H9 (cell line): ENCODE data around the gene RILPL2. TPM values are rescaled to one million over a fixed set of nuclear protein-coding genes. Genes with fewer than 3 reads are reported as not detected.
"Not testable (repeated sequence)": the region's sequence is repeated elsewhere in the genome, so short reads cannot be mapped to it uniquely, and the experiment has no call there.

Experiments used
- DNase-seq: peaks from one replicate; pipeline ENCODE4 v3.0.0-alpha.2; 2017
- H2AFZ ChIP-seq: one replicate; pipeline ENCODE4 v1.6.1; 2013; ENCODE audit warnings: mild to moderate bottlenecking, low read length, control low read depth, moderate library complexity
- H2AK5ac ChIP-seq: 2 replicates; pipeline ENCODE4 v1.6.1; 2013; ENCODE audit warnings: low read length, control low read depth, mixed read lengths; ENCODE audit not compliant: insufficient read length
- H2BK120ac ChIP-seq: one replicate; pipeline ENCODE4 v1.6.1; 2013; ENCODE audit warnings: low read depth, mild to moderate bottlenecking, low read length, control low read depth, inconsistent platforms; ENCODE audit not compliant: poor library complexity, severe bottlenecking
- H2BK12ac ChIP-seq: 2 replicates; pipeline ENCODE4 v1.6.1; 2013; ENCODE audit warnings: low read length, control low read depth, mixed read lengths, low read depth; ENCODE audit not compliant: insufficient read length
- H2BK15ac ChIP-seq: 2 replicates; pipeline ENCODE4 v1.6.1; 2013; ENCODE audit warnings: low read depth, low read length, control low read depth
- H2BK20ac ChIP-seq: one replicate; pipeline ENCODE4 v1.6.1; 2013; ENCODE audit warnings: low read depth, mild to moderate bottlenecking, low read length, control low read depth, inconsistent platforms; ENCODE audit not compliant: poor library complexity, severe bottlenecking
- H2BK5ac ChIP-seq: 2 replicates; pipeline ENCODE4 v1.6.1; 2013; ENCODE audit warnings: low read length, control low read depth, mixed read lengths; ENCODE audit not compliant: insufficient read length
- H3K14ac ChIP-seq: 2 replicates; pipeline ENCODE4 v1.6.1; 2013; ENCODE audit warnings: low read length, control low read depth; ENCODE audit not compliant: insufficient read depth
- H3K18ac ChIP-seq: 2 replicates; pipeline ENCODE4 v1.6.1; 2013; ENCODE audit warnings: low read depth, mild to moderate bottlenecking, mixed read lengths, low read length, control low read depth; ENCODE audit not compliant: insufficient read length
- H3K23ac ChIP-seq: 2 replicates; pipeline ENCODE4 v1.6.1; 2013; ENCODE audit warnings: low read length, control low read depth, mixed read lengths, low read depth; ENCODE audit not compliant: insufficient read length
- H3K23me2 ChIP-seq: 2 replicates; pipeline ENCODE4 v1.6.1; 2013; ENCODE audit warnings: low read depth, mild to moderate bottlenecking, mixed read lengths, low read length, control low read depth; ENCODE audit not compliant: insufficient read length, poor library complexity, severe bottlenecking
- H3K27ac ChIP-seq: 2 replicates; pipeline ENCODE4 v1.5.1; 2013; ENCODE audit warnings: low read length, control low read depth, mixed read lengths, low read depth; ENCODE audit not compliant: insufficient read length
- H3K27me3 ChIP-seq: 2 replicates; pipeline ENCODE4 v1.6.1; 2013; ENCODE audit warnings: low read length, control low read depth, inconsistent platforms; ENCODE audit not compliant: insufficient read depth
- H3K4ac ChIP-seq: 2 replicates; pipeline ENCODE4 v1.6.1; 2013; ENCODE audit warnings: low read depth, mild to moderate bottlenecking, control low read depth, inconsistent platforms, low read length, moderate library complexity
- H3K4me1 ChIP-seq: 2 replicates; pipeline ENCODE4 v1.6.1; 2013; ENCODE audit warnings: low read length, control low read depth, inconsistent platforms; ENCODE audit not compliant: insufficient read depth
- H3K4me2 ChIP-seq: 2 replicates; pipeline ENCODE4 v1.6.1; 2013; ENCODE audit warnings: low read length, control low read depth, mixed read lengths; ENCODE audit not compliant: insufficient read length, insufficient read depth
- H3K56ac ChIP-seq: 2 replicates; pipeline ENCODE4 v1.6.1; 2013; ENCODE audit warnings: low read depth, mild to moderate bottlenecking, mixed read lengths, low read length, control low read depth; ENCODE audit not compliant: insufficient read length
- H3K79me1 ChIP-seq: 2 replicates; pipeline ENCODE4 v1.6.1; 2013; ENCODE audit warnings: low read depth, mild to moderate bottlenecking, moderate library complexity, low read length, control low read depth, inconsistent platforms; ENCODE audit not compliant: insufficient read depth, poor library complexity, severe bottlenecking
- H3K79me2 ChIP-seq: 2 replicates; pipeline ENCODE4 v1.6.1; 2013; ENCODE audit warnings: low read length, control low read depth, inconsistent platforms; ENCODE audit not compliant: insufficient read depth
- H3K9ac ChIP-seq: 2 replicates; pipeline ENCODE4 v1.6.1; 2013; ENCODE audit warnings: low read length, control low read depth, mixed read lengths; ENCODE audit not compliant: insufficient read length; ENCODE audit errors: extremely low read depth
- H3K9me3 ChIP-seq: one replicate; pipeline ENCODE4 v1.6.1; 2013; ENCODE audit warnings: low read depth, low read length, inconsistent platforms; ENCODE audit not compliant: control insufficient read depth
- H3T11ph ChIP-seq: one replicate; pipeline ENCODE4 v1.6.1; 2013; ENCODE audit warnings: mild to moderate bottlenecking, low read length, control low read depth, inconsistent platforms
- H4K20me1 ChIP-seq: one replicate; pipeline ENCODE4 v1.6.1; 2013; ENCODE audit not compliant: control insufficient read depth, insufficient read length, insufficient read depth
- H4K5ac ChIP-seq: 2 replicates; pipeline ENCODE4 v1.6.1; 2013; ENCODE audit warnings: low read depth, mild to moderate bottlenecking, mixed read lengths, low read length, control low read depth; ENCODE audit not compliant: insufficient read length
- H4K8ac ChIP-seq: replicated peaks from 2 replicates; pipeline ENCODE4 v1.6.1; 2013; ENCODE audit warnings: low read length, control low read depth, mixed read lengths, low read depth; ENCODE audit not compliant: insufficient read length
- H4K91ac ChIP-seq: 2 replicates; pipeline ENCODE4 v1.6.1; 2013; ENCODE audit warnings: low read depth, mild to moderate bottlenecking, moderate library complexity, mixed read lengths, low read length, control low read depth; ENCODE audit not compliant: insufficient read length
- H3K27ac Mint-ChIP-seq, 3 experiments: 2 replicates in 2 of 3; 3 replicates in 1 of 3; pipeline ENCODE4 v1.8.0; 2020 to 2021; ENCODE audit warnings: mixed read lengths in 3 of 3, mild to moderate bottlenecking in 1 of 3, moderate library complexity in 1 of 3
- H3K27me3 Mint-ChIP-seq: 2 replicates; pipeline ENCODE4 v1.8.0; 2021; ENCODE audit warnings: low read depth, mild to moderate bottlenecking, moderate library complexity, mixed read lengths
- H3K36me3 Mint-ChIP-seq, 3 experiments: 2 replicates in 2 of 3; 3 replicates in 1 of 3; pipeline ENCODE4 v1.8.0; 2020 to 2021; ENCODE audit warnings: low read depth in 3 of 3, mixed read lengths in 3 of 3; ENCODE audit not compliant: insufficient read depth in 1 of 3
- H3K4me1 Mint-ChIP-seq, 2 experiments: 2 replicates each; pipeline ENCODE4 v1.8.0; 2020; ENCODE audit warnings: mixed read lengths in 2 of 2
- H3K4me3 Mint-ChIP-seq, 2 experiments: 2 replicates in 1 of 2; 3 replicates in 1 of 2; pipeline ENCODE4 v1.8.0; 2020 to 2021; ENCODE audit warnings: mild to moderate bottlenecking in 2 of 2, mixed read lengths in 2 of 2, moderate library complexity in 1 of 2
- H3K9me3 Mint-ChIP-seq, 2 experiments: 2 replicates in 1 of 2; 3 replicates in 1 of 2; pipeline ENCODE4 v1.8.0; 2020; ENCODE audit warnings: mild to moderate bottlenecking in 2 of 2, mixed read lengths in 2 of 2, moderate library complexity in 1 of 2
- CTCF ChIP-seq: fragments of 200-600 bp; sonication (generic); conservative IDR thresholded peaks from 3 replicates; pipeline ENCODE4 v1.8.0; 2021; ENCODE audit warnings: antibody characterized with exemption, mild to moderate bottlenecking
- WGBS: extraction: QIAGEN DNeasy Blood & Tissue Kit; methylation state at CpG from one replicate; pipeline ENCODE4 v1.1.7; 2013; ENCODE audit warnings: missing lambda C conversion rate, low lambda C conversion rate, mixed read lengths; ENCODE audit not compliant: insufficient read length; ENCODE audit errors: extremely low coverage; 5-methylcytosine and 5-hydroxymethylcytosine counted together
- total RNA-seq: library from RNA; stranded (reverse); gene quantifications from 2 replicates; pipeline ENCODE4 v1.2.1, GENCODE V29; 2021

RILPL2 gene
- total RNA-seq, 1 experiment from 2014 or later, result 1.4 TPM

GRCh38 chr12:123369229-123369628, 67.3 kb downstream of the RILPL2 start:
- Histone ChIP-seq H3K9me3 (no peaks in the 10 kb centered on the region), H3K56ac (no peak overlapping the region), H2BK5ac (no peak overlapping the region), H4K8ac (no peak overlapping the region), H3K79me1 (no peaks in the 10 kb centered on the region), H3K27ac (no peak overlapping the region), H2AK5ac (no peak overlapping the region), H3K4me1 (no peaks in the 10 kb centered on the region), H3K79me2 (peaks cover under 1% of the 10 kb centered on the region; the same call in 1 of the 2 replicates), H3K9ac (no peak overlapping the region), H3K27me3 (no peaks in the 10 kb centered on the region), H3K4ac (no peak overlapping the region), H4K5ac (no peak overlapping the region), H2BK15ac (no peak overlapping the region), H2BK12ac (no peak overlapping the region), H2BK120ac (no peak overlapping the region), H3K23me2 (peaks cover 4% of the 10 kb centered on the region), H2BK20ac (no peak overlapping the region), H4K91ac (no peak overlapping the region), H2AFZ (no peak overlapping the region), H3K18ac (no peak overlapping the region), H3T11ph (no peak overlapping the region), H3K23ac (no peak overlapping the region), H3K14ac (no peak overlapping the region), H3K4me2 (no peak overlapping the region), H4K20me1 (no peaks in the 10 kb centered on the region)
- Mint-ChIP-seq H3K4me3 (no peak overlapping the region), H3K36me3 (no peaks in the 10 kb centered on the region), H3K4me1 (peaks cover 0 to 4% of the 10 kb centered on the region in 2 experiments; a peak in 2 of 4 replicates), H3K9me3 (no peaks in the 10 kb centered on the region; a peak in 1 of 5 replicates), H3K27me3 (peaks cover 7% of the 10 kb centered on the region), H3K27ac (no peak overlapping the region)
- TF ChIP-seq CTCF, result no peak
- DNase-seq, result no peak
- WGBS, result no CpG with 5 or more reads among the region's 5 CpGs

- whole genome bisulfite sequencing, result no CpG with 5 or more reads among the region's 7 CpGs
- H3K27me3 ChIP-seq, H3T11ph ChIP-seq, H3K9me3 ChIP-seq, H3K79me2 ChIP-seq, H3K14ac ChIP-seq, H4K20me1 ChIP-seq, H2BK20ac ChIP-seq, H3K23me2 ChIP-seq, H3K27me3 Mint-ChIP-seq, H3K18ac ChIP-seq, H3K4ac ChIP-seq, H2BK120ac ChIP-seq, H3K4me1 ChIP-seq, H3K4me2 ChIP-seq, H3K9ac ChIP-seq, H2AK5ac ChIP-seq, H4K5ac ChIP-seq, H2BK12ac ChIP-seq, H2BK5ac ChIP-seq, H4K8ac ChIP-seq, H3K27ac ChIP-seq, H3K27ac Mint-ChIP-seq, H3K23ac ChIP-seq, H2BK15ac ChIP-seq, H2AFZ ChIP-seq, H3K4me3 Mint-ChIP-seq, H3K9me3 Mint-ChIP-seq, H3K4me1 Mint-ChIP-seq, DNase-seq, H3K79me1 ChIP-seq, H4K91ac ChIP-seq, H3K56ac ChIP-seq, H3K36me3 Mint-ChIP-seq: not testable (repeated sequence)
These were observed 68.1 kb downstream of the RILPL2 start for GRCh38 chr12:123368431-123368830.
